Right hindlimb (tissue), 1 donor: Measurements from ENCODE around the gene RBM33.

Experiments used
- DNase-seq: peaks from one replicate; pipeline ENCODE4 v3.0.0-alpha.2; 2018

The RBM33 gene

DNA sequence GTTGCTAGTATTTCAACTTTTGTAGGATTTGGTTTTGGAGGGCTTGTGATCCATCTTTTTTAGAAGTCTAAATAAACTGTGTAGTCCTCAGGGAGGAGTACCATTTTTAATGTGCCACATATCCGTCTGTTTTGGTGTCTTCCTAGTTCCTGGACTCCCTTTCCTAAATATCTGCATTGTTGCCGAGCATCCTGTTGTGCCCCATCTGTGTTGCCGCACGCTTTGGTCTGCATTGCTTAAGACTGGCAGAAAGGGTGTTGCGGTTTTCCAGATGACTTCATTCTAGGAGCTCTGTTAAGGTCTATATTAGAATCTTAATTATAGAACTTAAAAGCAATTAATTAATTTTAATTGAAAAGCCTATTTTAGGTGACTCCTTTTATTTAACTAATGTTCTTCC lies 49.4 kb downstream of the RBM33 start:
- no peak for DNase-seq

- no peak for DNase-seq
Measured at GRCh38 chr7:155694851-155695250, 50.4 kb downstream of the RBM33 start.

DNA sequence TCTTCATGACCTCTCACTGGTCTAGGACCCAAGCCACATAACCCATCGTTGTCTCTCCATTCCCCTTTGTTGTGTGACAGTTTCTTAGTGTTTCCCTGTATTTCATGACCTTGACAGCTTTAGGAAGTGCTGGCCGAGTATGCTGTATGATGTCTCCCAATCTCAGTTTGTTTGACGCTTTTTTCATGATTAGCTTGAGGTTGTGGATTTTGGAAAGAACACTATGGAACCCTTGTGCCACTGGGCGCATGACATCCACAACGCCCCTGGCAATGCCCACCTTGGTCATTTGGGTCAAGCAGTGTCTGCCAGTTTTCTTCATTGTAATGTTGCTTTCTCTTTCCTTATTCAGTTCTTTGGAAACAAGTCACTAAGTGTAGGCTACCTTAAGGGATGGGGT lies 52.3 kb downstream of the RBM33 start:
- no peak for DNase-seq

DNA sequence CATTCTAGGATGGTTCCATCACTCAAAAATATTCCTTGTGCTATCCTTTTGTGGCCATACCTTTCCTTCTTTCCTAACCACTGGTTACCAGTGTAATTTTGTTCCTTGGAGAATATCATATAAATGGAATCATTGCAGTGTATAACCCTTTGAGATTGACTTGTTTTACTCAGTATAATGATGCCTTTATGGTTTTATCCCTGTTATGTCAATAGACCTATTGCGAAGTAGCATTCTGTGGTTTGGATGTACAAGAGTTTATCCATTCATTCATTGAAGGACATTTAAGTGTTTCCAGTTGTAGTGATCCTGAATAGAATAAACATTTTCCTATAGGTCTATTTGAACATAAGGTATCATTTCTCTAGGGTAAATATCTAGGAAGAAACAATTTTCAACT lies 54.2 kb downstream of the RBM33 start:
- DNase-seq: no peak

GRCh38 chr7:155699180-155699579 lies 54.7 kb downstream of the RBM33 start:
- DNase-seq: no peak

- DNase-seq: no peak
Measured at GRCh38 chr7:155700847-155701246, 56.4 kb downstream of the RBM33 start.

- no peak for DNase-seq
Measured at GRCh38 chr7:155701972-155702544, 57.6 kb downstream of the RBM33 start.

GRCh38 chr7:155702616-155703015 lies 58.2 kb downstream of the RBM33 start:
- no peak for DNase-seq

GRCh38 chr7:155705623-155706360 lies 61.3 kb downstream of the RBM33 start:
- no peak for DNase-seq

GRCh38 chr7:155706376-155706775 lies 61.9 kb downstream of the RBM33 start:
- DNase-seq: no peak

DNA sequence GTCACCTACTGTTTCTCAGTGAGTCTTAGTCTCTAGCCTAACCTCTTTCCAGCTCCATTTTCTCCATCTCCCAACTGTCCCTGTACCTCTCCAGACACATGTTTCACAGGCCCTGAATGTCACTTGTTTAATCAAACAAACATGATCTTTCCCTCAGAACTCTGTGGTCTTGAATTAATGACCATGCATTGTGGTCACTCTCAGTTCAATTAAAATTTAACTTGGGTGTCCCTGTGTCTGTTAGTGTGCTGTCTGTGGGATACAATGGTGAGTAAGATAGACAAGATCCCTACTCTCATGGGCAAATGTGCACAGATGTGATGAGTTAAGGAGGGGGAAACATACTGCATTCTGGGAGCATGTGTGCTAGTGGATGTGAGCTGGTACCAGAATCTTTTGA lies 65.0 kb downstream of the RBM33 start:
- DNase-seq: no peak

DNA sequence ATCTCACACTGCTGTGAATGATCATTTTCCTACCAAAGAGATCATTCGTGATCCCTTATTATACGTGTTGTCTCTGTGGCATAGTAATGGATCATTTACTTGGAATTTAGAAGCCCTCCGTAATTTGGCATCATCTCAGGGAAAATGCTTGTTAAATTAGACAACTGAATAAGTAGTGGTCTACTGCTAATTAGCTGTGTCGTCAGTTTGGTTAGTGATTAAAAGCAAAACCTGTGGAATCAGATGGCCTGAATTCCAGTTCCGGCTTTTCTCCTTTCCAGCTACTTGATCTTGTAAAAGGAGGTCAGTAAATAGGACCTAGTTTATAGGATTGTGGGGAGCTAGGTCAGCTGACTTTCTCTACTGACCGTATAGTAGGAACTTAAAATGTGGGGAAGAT lies 65.6 kb downstream of the RBM33 start:
- no peak for DNase-seq

DNA sequence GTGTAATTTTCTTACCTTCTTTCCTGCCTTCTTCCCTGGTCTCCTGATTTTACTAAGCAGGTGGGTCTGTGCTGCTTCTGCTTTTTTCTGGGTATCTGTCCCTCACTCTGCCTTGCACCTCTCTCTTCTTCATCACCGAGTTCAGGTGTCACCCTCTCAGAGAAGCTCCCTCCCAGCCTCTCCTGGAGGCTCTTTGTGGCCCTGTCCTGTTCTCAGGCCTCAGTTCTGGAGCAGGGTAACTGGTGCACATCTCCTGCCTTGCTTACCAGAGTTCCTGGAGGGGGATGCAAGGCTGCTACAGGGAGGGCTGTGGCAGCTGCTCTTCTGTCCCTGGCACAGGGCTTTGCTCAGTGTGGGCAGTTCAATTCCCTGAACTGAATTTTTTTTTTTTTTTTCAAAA lies 66.1 kb downstream of the RBM33 start:
- DNase-seq: no peak

DNA sequence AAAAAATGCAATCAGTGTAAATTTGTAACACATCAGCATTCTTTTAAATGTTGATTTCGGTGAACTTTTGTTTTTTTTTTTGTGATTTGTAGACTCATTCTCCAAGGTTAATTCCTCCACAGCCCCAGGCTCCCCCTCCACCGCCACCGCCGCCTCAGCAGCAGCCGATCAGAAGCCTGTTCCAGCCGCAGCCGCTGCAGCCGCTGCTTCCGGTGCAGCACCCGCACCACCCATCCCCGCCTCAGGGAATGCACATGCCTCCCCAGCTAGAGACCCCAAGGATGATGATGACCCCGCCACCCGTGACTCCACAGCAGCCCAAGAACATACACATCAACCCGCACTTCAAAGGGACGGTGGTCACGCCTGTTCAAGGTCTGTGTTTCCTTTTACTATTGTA lies 66.6 kb downstream of the RBM33 start:
- DNase-seq: no peak

DNA sequence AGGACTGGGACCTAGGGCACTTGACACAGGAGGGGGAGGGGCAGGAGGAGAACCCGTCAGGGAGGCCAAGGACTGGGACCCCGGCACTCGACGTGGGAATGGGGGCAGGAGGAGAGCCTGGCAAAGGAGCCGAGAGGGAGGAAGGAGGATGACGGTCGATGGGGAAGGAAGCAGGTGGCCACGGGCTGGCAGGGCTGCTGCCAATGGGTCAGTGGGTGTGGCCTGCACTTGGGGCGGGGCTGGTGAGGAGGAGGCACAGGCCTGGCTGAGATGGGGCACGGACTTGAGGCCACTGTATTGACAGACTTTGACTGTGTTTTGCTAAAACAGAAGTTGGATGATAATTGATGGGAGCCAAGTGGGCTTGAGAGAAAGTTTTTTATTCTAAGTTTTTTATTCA lies 68.9 kb downstream of the RBM33 start:
- no peak for DNase-seq

- DNase-seq: no peak
Measured at GRCh38 chr7:155714702-155715101, 70.2 kb downstream of the RBM33 start.

- no peak for DNase-seq
Measured at GRCh38 chr7:155715111-155715805, 70.8 kb downstream of the RBM33 start.

DNA sequence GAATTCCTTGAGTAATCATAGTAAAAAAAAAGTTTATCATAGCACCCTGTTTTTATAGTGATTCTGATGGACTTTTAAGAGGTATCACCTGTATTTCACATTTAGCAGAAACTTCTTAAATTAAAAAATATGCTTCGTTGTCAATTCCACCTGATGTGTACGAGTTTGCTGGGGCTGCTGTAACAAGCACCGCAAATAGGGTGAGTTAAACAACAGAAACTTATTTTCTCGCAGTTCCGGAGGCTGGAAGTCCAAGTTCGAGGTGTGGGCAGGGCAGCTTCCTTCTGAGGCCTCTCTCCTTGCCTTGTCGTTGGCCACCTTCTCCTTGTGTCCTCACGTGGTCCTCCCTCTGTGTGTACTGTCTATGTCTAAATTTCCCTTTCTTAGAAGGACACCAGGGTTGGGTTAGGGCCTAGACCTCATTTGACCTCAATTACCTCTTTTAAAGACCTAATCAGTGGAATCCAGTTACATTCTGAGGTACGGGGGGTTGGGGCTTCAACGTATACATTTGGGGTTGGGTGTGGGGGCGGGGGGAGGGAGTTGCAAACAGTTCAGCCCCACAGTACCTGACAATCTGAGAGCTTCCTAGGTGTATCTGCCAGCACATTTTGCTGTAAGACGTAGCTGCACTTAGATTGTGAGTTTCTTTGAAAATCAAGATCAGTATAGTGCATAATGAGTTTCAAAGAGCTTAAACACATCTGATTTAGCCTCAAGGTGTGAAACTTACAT lies 72.7 kb downstream of the RBM33 start:
- no peak for DNase-seq

GRCh38 chr7:155721056-155721455 lies 76.6 kb downstream of the RBM33 start:
- no peak for DNase-seq

- DNase-seq: no peak
Measured at GRCh38 chr7:155722118-155722517, 77.7 kb downstream of the RBM33 start.

DNA sequence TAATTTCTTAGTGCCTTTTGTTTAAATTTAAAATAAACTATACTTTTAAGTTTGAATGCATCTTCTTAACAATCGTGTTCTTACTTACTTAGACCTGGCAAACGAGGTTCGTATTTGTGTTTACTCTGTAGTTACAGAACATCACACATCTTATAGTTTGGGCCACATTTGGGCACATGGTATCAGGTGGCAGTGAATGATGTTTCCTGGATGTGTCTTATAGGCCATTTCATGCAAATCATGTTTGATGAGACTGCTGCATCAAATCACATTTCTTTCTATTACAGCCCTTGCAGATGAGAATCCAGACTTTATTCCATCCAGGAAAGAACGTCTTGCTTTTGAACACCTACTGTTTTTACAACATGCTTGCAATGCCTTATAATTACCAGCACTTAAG lies 78.5 kb downstream of the RBM33 start:
- no peak for DNase-seq

DNA sequence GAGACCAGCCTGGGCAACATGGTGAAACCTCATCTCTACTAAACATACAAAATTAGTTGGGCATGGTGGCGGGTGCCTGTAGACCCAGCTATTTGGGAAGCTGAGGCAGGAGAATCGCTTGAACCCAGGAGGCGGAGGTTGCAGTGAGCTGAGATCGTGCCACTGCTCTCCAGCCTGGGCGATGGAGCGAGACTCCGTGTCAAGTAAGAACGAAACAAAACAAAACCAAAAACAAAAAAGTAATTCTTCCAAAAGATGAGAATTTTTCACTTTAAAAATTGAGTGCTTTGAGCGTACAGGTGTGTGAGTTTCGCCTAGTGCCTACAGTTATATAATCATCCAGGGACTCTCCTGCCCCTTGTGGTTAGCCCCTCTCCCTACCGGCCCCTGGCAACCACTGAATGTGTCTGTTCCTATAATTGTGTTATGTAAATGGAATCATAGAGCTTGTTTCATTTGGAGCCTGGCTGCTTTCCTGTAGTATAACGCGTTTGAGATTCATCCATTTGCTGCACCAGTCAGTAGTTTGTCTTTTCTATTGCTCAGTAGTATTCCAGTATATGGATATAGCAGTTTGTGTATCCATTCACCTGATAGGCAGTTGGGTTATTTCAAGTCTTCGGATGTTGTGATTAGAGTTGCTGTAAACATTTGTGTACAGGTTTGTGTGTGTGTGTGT lies 80.0 kb downstream of the RBM33 start:
- no peak for DNase-seq

- no peak for DNase-seq
Measured at GRCh38 chr7:155725006-155725355, 80.5 kb downstream of the RBM33 start.
